ENCODE results near the gene GPX4.

The GPX4 gene

GRCh38 chr19:1079566-1080111 is 24.2 kb upstream of the GPX4 start:
- Histone ChIP-seq H3K27ac (ENCODE audit: low read length) (no peak overlapping the region), H3K79me2 (ENCODE audit: low read length) (no peaks in the 10 kb centered on the region), H2AFZ (ENCODE audit: low read depth, low read length) (no peak overlapping the region), H3K36me3 (replicated peaks; ENCODE audit: low read depth, low read length) (peaks cover 57% of the 10 kb centered on the region), H3K9me3 (ENCODE audit: insufficient read depth, low read length) (no peaks in the 10 kb centered on the region), H4K20me1 (ENCODE audit: insufficient read depth, low read length) (peaks cover 17% of the 10 kb centered on the region), H3K4me3 (ENCODE audit: low read length) (no peak overlapping the region), H3K9ac (ENCODE audit: low read length) (no peak overlapping the region), H3K4me1 (ENCODE audit: low read length) (peaks cover 29% of the 10 kb centered on the region), H3K27me3 (ENCODE audit: low read depth, low read length) (no peaks in the 10 kb centered on the region), H3K4me2 (ENCODE audit: low read length) (no peak overlapping the region)
- TF ChIP-seq CTCF (IDR thresholded peaks at IDR 0.05; ENCODE audit: low read depth, low read length) (no peak), EZH2phosphoT487 (IDR thresholded peaks at IDR 0.05; ENCODE audit: low read depth) (no peak)

GRCh38 chr19:1080360-1081161 is 23.2 kb upstream of the GPX4 start:
- Histone ChIP-seq H3K79me2 (ENCODE audit: low read length) (no peaks in the 10 kb centered on the region), H3K4me2 (ENCODE audit: low read length) (no peak overlapping the region), H3K9ac (ENCODE audit: low read length) (no peak overlapping the region), H3K4me3 (ENCODE audit: low read length) (no peak overlapping the region), H3K27me3 (ENCODE audit: low read depth, low read length) (no peaks in the 10 kb centered on the region), H4K20me1 (ENCODE audit: insufficient read depth, low read length) (peaks cover 17% of the 10 kb centered on the region), H2AFZ (ENCODE audit: low read depth, low read length) (no peak overlapping the region), H3K36me3 (replicated peaks; ENCODE audit: low read depth, low read length) (peaks cover 57% of the 10 kb centered on the region), H3K9me3 (ENCODE audit: insufficient read depth, low read length) (no peaks in the 10 kb centered on the region), H3K27ac (ENCODE audit: low read length) (no peak overlapping the region), H3K4me1 (ENCODE audit: low read length) (peaks cover 23% of the 10 kb centered on the region)
- no peak for TF ChIP-seq CTCF (IDR thresholded peaks at IDR 0.05; ENCODE audit: low read depth, low read length)
- TF ChIP-seq EZH2phosphoT487 (IDR thresholded peaks at IDR 0.05; ENCODE audit: low read depth) = no peak

GRCh38 chr19:1081301-1082164 is 22.3 kb upstream of the GPX4 start:
- H3K4me3 ChIP-seq (ENCODE audit: low read length) = no peak overlapping the region
- H3K27ac ChIP-seq (ENCODE audit: low read length) = no peak overlapping the region
- no peaks in the 10 kb centered on the region for H3K79me2 ChIP-seq (ENCODE audit: low read length)

More at GRCh38 chr19:1081301-1082164, 22.3 kb upstream of the GPX4 start:
- peaks cover 13% of the 10 kb centered on the region for H3K4me1 ChIP-seq (ENCODE audit: low read length)
- H3K9ac ChIP-seq (ENCODE audit: low read length) = no peak overlapping the region
- H2AFZ ChIP-seq (ENCODE audit: low read depth, low read length) = no peak overlapping the region
- no peak overlapping the region for H3K4me2 ChIP-seq (ENCODE audit: low read length)
- no peaks in the 10 kb centered on the region for H3K9me3 ChIP-seq (ENCODE audit: insufficient read depth, low read length)
- no peaks in the 10 kb centered on the region for H3K27me3 ChIP-seq (ENCODE audit: low read depth, low read length)
- no peak for TF ChIP-seq CTCF (IDR thresholded peaks at IDR 0.05; ENCODE audit: low read depth, low read length)
- no peak for TF ChIP-seq EZH2phosphoT487 (IDR thresholded peaks at IDR 0.05; ENCODE audit: low read depth)
- peaks cover 59% of the 10 kb centered on the region for H3K36me3 ChIP-seq (replicated peaks; ENCODE audit: low read depth, low read length)
- H4K20me1 ChIP-seq (ENCODE audit: insufficient read depth, low read length) = peaks cover 17% of the 10 kb centered on the region
